HEK293T (cell line): ENCODE results near the gene PAQR8.

Source experiments
- ELF4 ChIP-seq: fragments of 450-650 bp; IDR thresholded peaks from 2 replicates; pipeline ENCODE4 v1.6.1; 2017; ENCODE audit warnings: antibody characterized with exemption
- SP1 ChIP-seq: fragments of 450-650 bp; IDR thresholded peaks from 2 replicates; pipeline ENCODE4 v1.6.1; 2017

- TF ChIP-seq SP1: no peak
- no peak for TF ChIP-seq ELF4
Observed at GRCh38 chr6:52415917-52416628, 54.1 kb downstream of the PAQR8 start.
